SK-N-MC (cell line): ENCODE results near the gene GLP1R.

ENCODE experiments used
- EZH2 ChIP-seq: fragments of 200-600 bp; sonication (generic); IDR thresholded peaks from one replicate; pipeline ENCODE4 v1.6.1; 2017; ENCODE audit warnings: antibody characterized with exemption
- FOXP2 ChIP-seq: optimal IDR thresholded peaks from 2 replicates; pipeline ENCODE3; 2011; ENCODE audit warnings: mild to moderate bottlenecking, moderate library complexity; ENCODE audit not compliant: insufficient read depth; ENCODE audit errors: extremely low read length, control extremely low read depth
- POLR2AphosphoS5 ChIP-seq: IDR thresholded peaks from 2 replicates; pipeline ENCODE4 v1.6.1; 2012; ENCODE audit warnings: mild to moderate bottlenecking, low read depth, low read length, borderline replicate concordance

- TF ChIP-seq EZH2, result no peak
- TF ChIP-seq POLR2AphosphoS5, result no peak
- no peak for TF ChIP-seq FOXP2
Observed at GRCh38 chr6:39076623-39077535, 28.3 kb downstream of the GLP1R start.
